Osteoblast (primary cell): ENCODE results near the gene AATF. TPM values are rescaled to one million over a fixed set of nuclear protein-coding genes. Genes with fewer than 3 reads are reported as not detected.

Experiments used
- DNase-seq: peaks from one replicate; pipeline ENCODE4 v3.0.0; 2011; ENCODE audit warnings: low spot score, mixed read lengths; ENCODE audit not compliant: insufficient read length; ENCODE audit errors: missing footprints
- H2AFZ ChIP-seq: 2 replicates; pipeline ENCODE4 v1.6.0; 2011; ENCODE audit warnings: mild to moderate bottlenecking, low read length
- H3K27ac ChIP-seq: 2 replicates; pipeline ENCODE4 v1.5.1; 2011; ENCODE audit warnings: mild to moderate bottlenecking, low read depth, low read length, moderate library complexity
- H3K27me3 ChIP-seq: 2 replicates; pipeline ENCODE4 v1.6.0; 2012; ENCODE audit warnings: mild to moderate bottlenecking, control low read depth, inconsistent platforms, low read length, moderate library complexity; ENCODE audit not compliant: insufficient read depth
- H3K36me3 ChIP-seq: 2 replicates; pipeline ENCODE4 v1.5.1; 2011; ENCODE audit warnings: mild to moderate bottlenecking, low read length, control low read depth, moderate library complexity; ENCODE audit not compliant: insufficient read depth
- H3K4me1 ChIP-seq: 2 replicates; pipeline ENCODE4 v1.5.1; 2011; ENCODE audit warnings: mild to moderate bottlenecking, low read length, control low read depth, moderate library complexity; ENCODE audit not compliant: insufficient read depth
- H3K4me2 ChIP-seq: 2 replicates; pipeline ENCODE4 v1.6.0; 2011; ENCODE audit warnings: mild to moderate bottlenecking, low read length; ENCODE audit not compliant: insufficient read depth
- H3K4me3 ChIP-seq: fragments of 200-600 bp; sonication (generic); 3 replicates; pipeline ENCODE4 v1.5.1; 2012; ENCODE audit warnings: mild to moderate bottlenecking, low read length, inconsistent platforms; ENCODE audit not compliant: insufficient read depth
- H3K79me2 ChIP-seq: 2 replicates; pipeline ENCODE4 v1.6.0; 2012; ENCODE audit warnings: mild to moderate bottlenecking, low read length, control low read depth, inconsistent platforms; ENCODE audit not compliant: insufficient read depth
- H3K9me3 ChIP-seq: 2 replicates; pipeline ENCODE4 v1.5.1; 2011; ENCODE audit warnings: low read depth, low read length, control low read depth
- H4K20me1 ChIP-seq: 2 replicates; pipeline ENCODE4 v1.6.0; 2012; ENCODE audit warnings: mild to moderate bottlenecking, low read length, control low read depth; ENCODE audit not compliant: insufficient read depth
- CTCF ChIP-seq: IDR thresholded peaks from 2 replicates; pipeline ENCODE4 v1.5.1; 2011; ENCODE audit warnings: mild to moderate bottlenecking, low read depth, low read length, moderate library complexity; ENCODE audit errors: extremely low read depth
- total RNA-seq: library from RNA; depleted of rRNA; stranded (reverse); fragments of >200 nt; gene quantifications from 2 replicates; pipeline ENCODE4 v1.2.3, GENCODE V29; 2012

Gene AATF
- total RNA-seq, 1 donor = 22.4 TPM

DNA sequence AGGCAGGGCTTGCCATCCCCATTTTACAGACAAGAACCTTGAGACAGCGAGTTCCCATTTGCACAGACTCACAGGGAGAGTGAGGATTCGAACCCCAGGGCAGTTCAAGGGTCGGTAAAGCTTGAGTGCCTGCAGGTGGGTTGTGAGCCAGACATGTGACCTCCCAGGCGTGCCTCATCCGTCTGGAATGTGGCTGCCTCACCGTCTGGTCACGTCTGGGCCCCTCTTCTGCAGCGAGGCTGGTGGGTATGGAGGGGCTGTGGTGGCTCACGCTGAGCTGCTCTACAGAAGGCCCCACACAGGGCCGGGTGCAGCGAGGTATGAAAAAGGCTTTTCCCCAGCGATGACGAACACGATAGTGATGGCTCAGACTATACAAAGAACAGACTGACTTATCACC is 47.2 kb upstream of the AATF start:
- Histone ChIP-seq H3K79me2 (no peaks in the 10 kb centered on the region), H3K27me3 (peaks cover 2% of the 10 kb centered on the region), H3K4me3 (no peak overlapping the region), H3K36me3 (no peaks in the 10 kb centered on the region), H3K4me1 (no peaks in the 10 kb centered on the region), H3K4me2 (no peak overlapping the region), H4K20me1 (no peaks in the 10 kb centered on the region), H3K27ac (no peak overlapping the region), H2AFZ (no peak overlapping the region), H3K9me3 (no peaks in the 10 kb centered on the region)
- no peak for DNase-seq
- no peak for TF ChIP-seq CTCF

GRCh38 chr17:36907407-36907806 is 41.3 kb upstream of the AATF start:
- Histone ChIP-seq H4K20me1 (no peaks in the 10 kb centered on the region), H3K36me3 (no peaks in the 10 kb centered on the region), H3K4me1 (no peaks in the 10 kb centered on the region), H3K9me3 (no peaks in the 10 kb centered on the region), H3K4me2 (no peak overlapping the region), H2AFZ (no peak overlapping the region), H3K79me2 (no peaks in the 10 kb centered on the region), H3K4me3 (no peak overlapping the region), H3K27me3 (peaks cover 31% of the 10 kb centered on the region), H3K27ac (no peak overlapping the region)
- DNase-seq = no peak
- TF ChIP-seq CTCF = no peak

- no peaks in the 10 kb centered on the region for H4K20me1 ChIP-seq
- TF ChIP-seq CTCF = no peak
- peaks cover 31% of the 10 kb centered on the region for H3K27me3 ChIP-seq
- no peaks in the 10 kb centered on the region for H3K36me3 ChIP-seq
- no peaks in the 10 kb centered on the region for H3K9me3 ChIP-seq
- no peaks in the 10 kb centered on the region for H3K79me2 ChIP-seq
- no peaks in the 10 kb centered on the region for H3K4me1 ChIP-seq
- no peak overlapping the region for H3K4me3 ChIP-seq
- DNase-seq = no peak
- no peak overlapping the region for H3K4me2 ChIP-seq
- no peak overlapping the region for H2AFZ ChIP-seq
- no peak overlapping the region for H3K27ac ChIP-seq
These were observed 38.2 kb upstream of the AATF start for GRCh38 chr17:36910513-36910912.

DNA sequence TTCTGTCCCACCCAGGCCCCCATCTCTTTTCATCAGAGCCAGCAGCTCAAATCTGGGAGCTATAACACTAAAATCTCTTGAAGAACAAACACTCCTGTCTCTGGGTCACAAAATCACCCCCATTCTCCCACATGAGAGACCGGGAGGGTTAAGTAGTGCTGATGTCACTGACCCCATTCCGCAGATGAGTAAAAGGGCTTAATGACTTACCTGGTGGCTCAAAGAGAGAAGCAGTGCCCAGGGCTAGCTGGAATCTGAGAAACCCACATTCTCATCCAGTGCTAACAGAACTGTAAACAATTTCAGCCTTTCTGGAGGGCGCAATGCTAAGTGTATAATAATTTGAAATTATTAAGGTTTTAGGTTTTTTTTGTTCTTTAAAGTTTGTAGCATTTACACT is 37.8 kb upstream of the AATF start:
- no peak overlapping the region for H3K4me3 ChIP-seq
- H3K4me2 ChIP-seq = no peak overlapping the region
- H4K20me1 ChIP-seq = no peaks in the 10 kb centered on the region
- no peak overlapping the region for H3K27ac ChIP-seq
- DNase-seq = no peak
- H3K36me3 ChIP-seq = no peaks in the 10 kb centered on the region
- no peaks in the 10 kb centered on the region for H3K4me1 ChIP-seq
- TF ChIP-seq CTCF = no peak
- no peaks in the 10 kb centered on the region for H3K79me2 ChIP-seq
- no peak overlapping the region for H2AFZ ChIP-seq
- no peaks in the 10 kb centered on the region for H3K9me3 ChIP-seq
- peaks cover 31% of the 10 kb centered on the region for H3K27me3 ChIP-seq
